HPDE6-E6E7 (cell line): ENCODE measurements around the gene ADGRD1.
"Not testable (repeated sequence)": the region's sequence is repeated elsewhere in the genome, so short reads cannot be mapped to it uniquely, and the experiment has no call there.

Source experiments
- DNase-seq: peaks from one replicate; pipeline ENCODE4 v3.0.0; 2011; ENCODE audit warnings: missing footprints; ENCODE audit errors: extremely low spot score

The ADGRD1 gene

GRCh38 chr12:130953771-130954543, at the start of gene ADGRD1:
Gene ADGRD1 (plus strand): TSS chr12:130953907. CDS start chr12:130954466, 559 bp downstream.
- no peak for DNase-seq

- DNase-seq: no peak
Observed at GRCh38 chr12:130904064-130904463, 49.6 kb upstream of the ADGRD1 start.

GRCh38 chr12:130904936-130905455, 48.7 kb upstream of the ADGRD1 start:
- not testable (repeated sequence) for DNase-seq

- DNase-seq: no peak
Observed at GRCh38 chr12:130909111-130909510, 44.6 kb upstream of the ADGRD1 start.

GRCh38 chr12:130911193-130911592, 42.5 kb upstream of the ADGRD1 start:
- no peak for DNase-seq

- no peak for DNase-seq
Observed at GRCh38 chr12:130911933-130912332, 41.8 kb upstream of the ADGRD1 start.

GRCh38 chr12:130916241-130916911, 37.3 kb upstream of the ADGRD1 start:
- no peak for DNase-seq

- DNase-seq: no peak
Observed at GRCh38 chr12:130917607-130918006, 36.1 kb upstream of the ADGRD1 start.

GRCh38 chr12:130919086-130919485, 34.6 kb upstream of the ADGRD1 start:
- no peak for DNase-seq

- DNase-seq: no peak
Observed at GRCh38 chr12:130920119-130920703, 33.5 kb upstream of the ADGRD1 start.

- no peak for DNase-seq
Observed at GRCh38 chr12:130920723-130921381, 32.9 kb upstream of the ADGRD1 start.

GRCh38 chr12:130922511-130922953, 31.2 kb upstream of the ADGRD1 start:
- no peak for DNase-seq

GRCh38 chr12:130924966-130925665, 28.6 kb upstream of the ADGRD1 start:
- DNase-seq: no peak

- no peak for DNase-seq
Observed at GRCh38 chr12:130925666-130926015, 28.1 kb upstream of the ADGRD1 start.

GRCh38 chr12:130929363-130929762, 24.3 kb upstream of the ADGRD1 start:
- no peak for DNase-seq

GRCh38 chr12:130932061-130932930, 21.4 kb upstream of the ADGRD1 start:
- DNase-seq: no peak

- DNase-seq: no peak
Observed at GRCh38 chr12:130933269-130933995, 20.3 kb upstream of the ADGRD1 start.

- DNase-seq: no peak
Observed at GRCh38 chr12:130934753-130935152, 19.0 kb upstream of the ADGRD1 start.

GRCh38 chr12:130936561-130936960, 17.1 kb upstream of the ADGRD1 start:
- no peak for DNase-seq

- no peak for DNase-seq
Observed at GRCh38 chr12:130937063-130937462, 16.6 kb upstream of the ADGRD1 start.
